ENCODE results near the gene ASB2.

ASB2 gene

GRCh38 chr14:93906341-93907329, 69.7 kb downstream of the ASB2 start:
- peak; percentile 79 for DNase-seq (ENCODE audit: low spot score)

DNA sequence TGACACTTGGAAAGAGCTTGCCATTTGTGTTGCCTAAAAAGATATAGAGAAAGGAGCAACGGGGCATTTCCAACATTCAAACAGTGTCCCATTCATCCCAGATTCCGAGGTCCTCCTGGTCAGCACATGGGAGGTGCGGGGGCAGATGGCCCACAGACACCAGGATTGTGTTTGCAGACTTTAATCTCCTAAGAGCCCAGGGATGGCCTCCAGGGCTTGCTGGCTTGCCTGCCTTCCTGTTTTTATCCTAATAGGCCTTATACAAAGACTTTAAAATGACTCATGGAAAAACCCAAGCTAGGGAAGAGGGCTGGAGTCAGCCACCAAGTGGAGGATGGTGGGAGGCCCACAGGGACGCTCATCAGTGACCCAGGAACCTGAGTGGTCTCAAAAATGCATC, 70.7 kb downstream of the ASB2 start:
- no peak for DNase-seq (ENCODE audit: low spot score)

GRCh38 chr14:93903342-93904184, 72.8 kb downstream of the ASB2 start:
- DNase-seq (ENCODE audit: low spot score), result no peak

DNA sequence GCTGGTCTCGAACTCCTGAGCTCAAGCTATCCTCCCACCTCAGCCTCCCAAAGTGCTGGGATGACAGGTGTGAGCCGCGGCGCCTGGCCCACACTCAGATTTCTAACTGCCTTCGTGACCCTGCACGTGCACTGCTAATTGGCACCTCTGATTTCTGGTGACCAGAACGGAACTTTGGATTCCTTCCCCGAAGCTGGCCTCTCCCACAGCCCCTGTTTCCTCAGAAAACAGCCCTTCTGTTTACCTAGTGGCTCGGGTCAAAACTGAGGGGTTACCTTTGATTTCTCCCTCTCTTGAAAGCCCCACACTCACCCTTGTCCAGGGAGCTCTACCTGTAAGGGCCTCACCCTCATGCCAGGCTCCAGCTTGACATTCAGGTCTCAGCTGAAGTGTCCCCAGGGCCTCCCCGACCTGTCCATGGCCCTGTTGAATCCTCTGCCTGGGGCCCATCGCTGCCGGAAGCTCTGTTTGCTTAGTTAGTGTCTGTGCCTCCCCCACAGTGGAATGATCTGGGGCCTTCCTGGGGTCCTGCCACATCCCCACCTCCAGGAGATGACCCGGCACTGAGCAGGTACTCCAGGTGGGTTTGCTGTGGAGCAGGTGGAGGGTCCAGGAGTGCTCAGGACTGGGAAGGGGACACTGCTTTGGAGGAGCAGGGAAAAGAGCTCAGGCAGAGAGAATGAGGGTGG, 73.6 kb downstream of the ASB2 start:
- no peak for DNase-seq (ENCODE audit: low spot score)

GRCh38 chr14:93901813-93902212, 74.6 kb downstream of the ASB2 start:
- no peak for DNase-seq (ENCODE audit: low spot score)

GRCh38 chr14:93898731-93899130, 77.6 kb downstream of the ASB2 start:
- DNase-seq (ENCODE audit: low spot score), result no peak

DNA sequence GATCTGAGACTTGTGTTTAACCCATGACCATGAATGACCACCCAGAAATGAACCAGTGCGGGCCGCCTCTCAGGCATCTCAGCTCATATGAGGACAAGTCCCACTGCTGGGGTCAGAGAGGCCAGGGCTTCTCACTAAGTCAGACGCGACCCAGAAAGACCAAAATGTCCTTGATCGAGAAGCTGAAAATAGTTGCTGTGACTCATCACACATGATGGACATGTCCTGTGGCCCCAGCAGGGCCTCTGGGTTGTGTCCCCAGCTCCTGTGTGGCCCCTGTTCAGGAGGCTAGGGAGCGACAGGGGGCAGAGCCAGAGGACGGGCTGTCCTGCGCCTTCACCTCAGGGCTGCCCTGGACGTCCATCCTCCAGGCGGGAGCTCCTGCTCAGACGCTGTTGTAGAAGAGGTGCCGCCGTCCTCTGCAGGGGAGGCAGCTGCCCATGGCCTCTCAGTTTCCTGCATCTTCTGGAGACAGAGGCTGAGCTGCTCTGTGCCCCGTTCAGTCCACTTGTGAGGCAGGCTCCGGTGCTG, 78.2 kb downstream of the ASB2 start:
- no peak for DNase-seq (ENCODE audit: low spot score)

GRCh38 chr14:93897476-93897845, 78.9 kb downstream of the ASB2 start:
- no peak for DNase-seq (ENCODE audit: low spot score)

GRCh38 chr14:93895023-93895604, 81.3 kb downstream of the ASB2 start:
- DNase-seq (ENCODE audit: low spot score), result no peak

DNA sequence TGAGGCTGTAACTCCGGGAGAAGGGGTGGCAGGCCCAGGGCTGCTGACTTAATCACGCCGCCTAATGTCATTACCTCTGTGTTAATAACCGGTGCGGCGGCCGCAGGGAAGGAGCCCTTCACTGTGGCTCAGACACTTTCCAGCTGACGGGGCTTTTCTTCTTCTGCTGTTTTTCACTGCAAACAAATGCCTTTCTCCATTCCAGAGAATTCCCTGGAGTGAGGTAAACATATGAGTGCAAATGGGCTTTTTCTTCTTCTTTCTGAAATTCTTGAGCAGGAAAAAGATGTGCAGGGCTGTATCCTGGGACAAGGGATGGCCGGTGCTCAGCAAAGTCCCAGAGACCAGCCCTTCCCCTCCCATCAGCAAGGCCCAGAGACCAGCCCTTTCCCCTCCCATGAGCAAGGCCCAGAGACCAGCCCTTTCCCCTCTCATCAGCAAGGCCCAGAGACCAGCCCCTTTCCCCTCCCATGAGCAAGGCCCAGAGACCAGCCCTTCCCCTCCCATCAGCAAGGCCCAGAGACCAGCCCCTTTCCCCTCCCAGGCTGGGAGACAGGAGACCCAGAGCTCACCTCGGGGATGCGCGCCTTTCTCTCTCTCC, 82.6 kb downstream of the ASB2 start:
- no peak for DNase-seq (ENCODE audit: low spot score)

DNA sequence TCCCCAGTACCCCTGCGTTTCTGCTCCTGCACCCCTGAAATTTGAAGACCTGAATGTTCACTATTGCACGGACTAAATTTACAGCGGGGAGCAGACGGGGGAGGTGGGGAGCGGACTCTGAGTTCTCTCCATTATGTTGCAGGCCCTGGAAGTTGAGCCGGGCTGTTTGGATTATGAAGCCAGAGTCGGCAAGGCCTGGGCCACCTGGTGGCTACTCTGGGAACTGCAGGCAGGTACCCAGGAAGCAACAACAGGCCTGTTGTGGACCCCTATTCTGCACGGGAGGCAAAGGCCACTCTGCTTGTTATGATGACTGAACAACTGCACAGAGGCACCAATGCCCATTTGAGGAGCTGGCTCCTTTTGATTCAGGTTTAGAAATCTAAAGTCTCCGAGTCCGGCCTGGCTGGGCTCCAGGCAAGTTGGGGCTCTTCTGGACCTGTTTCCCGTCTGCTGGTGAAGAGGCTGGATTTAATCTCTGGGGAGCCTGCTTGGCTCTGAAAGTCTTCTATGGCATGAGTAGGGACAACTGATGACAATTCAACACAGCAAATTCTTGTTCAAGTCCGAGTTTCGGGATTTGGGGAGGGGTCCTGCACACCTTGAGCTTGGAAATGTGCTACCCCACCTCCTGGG, 83.3 kb downstream of the ASB2 start:
- peak; percentile 70 for DNase-seq (ENCODE audit: low spot score)

- DNase-seq (ENCODE audit: low spot score), result no peak
Observed at GRCh38 chr14:93892505-93892839, 83.9 kb downstream of the ASB2 start.

GRCh38 chr14:93891756-93892504, 84.4 kb downstream of the ASB2 start:
- DNase-seq (ENCODE audit: low spot score), result no peak

GRCh38 chr14:93889739-93890483, 86.5 kb downstream of the ASB2 start:
- no peak for DNase-seq (ENCODE audit: low spot score)

GRCh38 chr14:93888995-93889394, 87.4 kb downstream of the ASB2 start:
- no peak for DNase-seq (ENCODE audit: low spot score)

DNA sequence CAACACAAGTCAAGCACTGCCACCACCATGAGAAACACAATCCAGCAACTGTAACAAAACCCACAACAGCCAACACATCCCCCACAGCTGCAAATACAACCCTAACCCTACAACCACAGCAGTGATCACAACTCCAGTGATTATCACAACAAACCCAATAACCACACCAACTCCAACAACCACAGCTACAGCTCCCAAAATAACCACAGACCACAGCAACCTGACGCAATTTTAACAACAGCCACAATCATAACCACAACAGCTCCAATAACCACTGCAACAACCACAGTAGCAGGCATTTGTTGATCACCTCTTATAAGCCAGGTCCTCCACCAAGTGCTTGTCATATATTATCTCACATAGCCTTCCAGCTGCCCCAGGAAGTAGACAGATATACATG, 91.4 kb downstream of the ASB2 start:
- no peak for DNase-seq (ENCODE audit: low spot score)
